PC-9 (cell line): ENCODE data around the gene MRM3. TPM values are rescaled to one million over a fixed set of nuclear protein-coding genes. Genes with fewer than 3 reads are reported as not detected.
"Not testable (repeated sequence)": the region's sequence is repeated elsewhere in the genome, so short reads cannot be mapped to it uniquely, and the experiment has no call there.

Source experiments
- BruUV-seq: library from RNA; stranded (reverse); fragments of 400-500 nt; replicated peaks from 2 replicates; lab custom pipeline; 2021; lab: Mats Ljungman, UMichigan
- CTCF ChIA-PET: fragments of 300-600 bp; sonication (Branson Sonifier 250); formaldehyde crosslinking; loops from one replicate; lab custom pipeline; 2022; ENCODE audit warnings: antibody characterized with exemption; lab: Charles Lee
- POLR2A ChIA-PET: fragments of 300-600 bp; sonication (Branson Sonifier 250); formaldehyde crosslinking; loops from one replicate; lab custom pipeline; 2022; ENCODE audit warnings: antibody characterized with exemption; ENCODE audit not compliant: unreplicated experiment; lab: Charles Lee
- DNase-seq, 2 experiments: peaks; one replicate each; pipeline versions ENCODE4 v3.0.0 to v3.0.0-alpha.2; 2015 to 2022; ENCODE audit warnings: mixed read lengths in 1 of 2
- H2AFZ ChIP-seq: fragments of 200-600 bp; sonication (generic); 2 replicates; pipeline ENCODE4 v1.8.1; 2017; ENCODE audit warnings: antibody characterized with exemption
- H3F3A ChIP-seq: fragments of 200-600 bp; sonication (generic); 2 replicates; pipeline ENCODE4 v1.8.1; 2017; ENCODE audit warnings: antibody characterized with exemption, mild to moderate bottlenecking, low read depth; ENCODE audit not compliant: insufficient read depth
- H3K27ac ChIP-seq: fragments of 200-600 bp; sonication (generic); 2 replicates; pipeline ENCODE4 v1.6.1; 2016; ENCODE audit warnings: mixed run types
- H3K27me3 ChIP-seq: fragments of 200-600 bp; sonication (generic); 2 replicates; pipeline ENCODE4 v1.6.1; 2016; ENCODE audit warnings: low read depth, mixed run types; ENCODE audit not compliant: insufficient read depth
- H3K36me3 ChIP-seq: fragments of 200-600 bp; sonication (generic); 2 replicates; pipeline ENCODE4 v1.6.1; 2016; ENCODE audit warnings: low read depth, mixed run types
- H3K4me1 ChIP-seq: fragments of 200-600 bp; sonication (generic); replicated peaks from 2 replicates; pipeline ENCODE4 v1.6.1; 2016; ENCODE audit warnings: mixed run types; ENCODE audit not compliant: insufficient read depth
- H3K4me2 ChIP-seq: fragments of 200-600 bp; sonication (generic); 2 replicates; pipeline ENCODE4 v1.6.1; 2017; ENCODE audit warnings: mixed run types
- H3K4me3 ChIP-seq: fragments of 200-600 bp; sonication (generic); 2 replicates; pipeline ENCODE4 v1.6.1; 2016; ENCODE audit warnings: mixed run types
- H3K79me2 ChIP-seq: fragments of 200-600 bp; sonication (generic); 2 replicates; pipeline ENCODE4 v1.6.1; 2017; ENCODE audit warnings: low read depth, mixed run types
- H3K9me2 ChIP-seq: fragments of 200-600 bp; sonication (generic); 2 replicates; pipeline ENCODE4 v1.8.1; 2017; ENCODE audit warnings: mild to moderate bottlenecking; ENCODE audit not compliant: insufficient read depth
- H3K9me3 ChIP-seq: fragments of 200-600 bp; sonication (generic); 2 replicates; pipeline ENCODE4 v1.8.1; 2016; ENCODE audit warnings: low read depth; ENCODE audit not compliant: insufficient read depth
- H4K20me1 ChIP-seq: fragments of 200-600 bp; sonication (generic); 2 replicates; pipeline ENCODE4 v1.8.1; 2017; ENCODE audit not compliant: insufficient read depth
- CTCF ChIP-seq: fragments of 200-600 bp; sonication (generic); conservative IDR thresholded peaks from 2 replicates; pipeline ENCODE4 v1.6.1; 2017; ENCODE audit warnings: mixed run types, antibody characterized with exemption, mild to moderate bottlenecking, moderate library complexity
- EZH2 ChIP-seq: fragments of 200-600 bp; sonication (generic); IDR thresholded peaks from 2 replicates; pipeline ENCODE4 v1.8.0; 2017; ENCODE audit warnings: antibody characterized with exemption, low read depth
- intact Hi-C: fragments of 100-400 bp; cut with micrococcal nuclease; formaldehyde crosslinking; loops from one replicate; pipeline ENCODE4 v1.10.0; 2022; ENCODE audit not compliant: unreplicated experiment
- total RNA-seq: library from RNA; stranded (reverse); gene quantifications from 2 replicates; pipeline ENCODE4 v1.2.3, GENCODE V29; 2021

Gene MRM3
- total RNA-seq, 1 experiment from 2014 or later, result 23.2 TPM

- Histone ChIP-seq H3F3A (peaks cover 22% of the 10 kb centered on the region), H3K9me3 (no peaks in the 10 kb centered on the region; the same call in 1 of the 2 replicates), H3K27ac (no peak overlapping the region), H3K79me2 (peaks cover 42% of the 10 kb centered on the region), H3K9me2 (no peaks in the 10 kb centered on the region), H3K4me2 (peak overlapping the region; percentile 89), H4K20me1 (peaks cover 6% of the 10 kb centered on the region; the same call in 1 of the 2 replicates), H3K4me3 (peak overlapping the region; percentile 74), H3K36me3 (peaks cover 12% of the 10 kb centered on the region; the same call in 1 of the 2 replicates), H3K27me3 (no peaks in the 10 kb centered on the region), H2AFZ (peak overlapping the region; percentile 100), H3K4me1 (peaks cover 18% of the 10 kb centered on the region)
- peak in 1 of 2 experiments; percentile 8 for DNase-seq
- CTCF ChIA-PET, result interaction anchor here (0.6 to 0.7 kb wide), 4 partner anchors 46 to 361 kb away, joined by 3 to 17 read pairs (median 10); partner anchors contain the start of gene TIMM22
- intact Hi-C loops, result loop anchor here (1.0 to 2.0 kb wide), 2 partner anchors 38 to 340 kb away; partner anchors contain the start of gene VPS53
- TF ChIP-seq CTCF (no peak), EZH2 (no peak)
- TSS peak; percentile 53 for BruUV-seq
- POLR2A ChIA-PET, result interaction anchor here (0.6 kb wide), 2 partner anchors 9 to 133 kb away, joined by 9 to 14 read pairs; no protein-coding TSS in a partner anchor
These were observed 29.4 kb upstream of the MRM3 start for GRCh38 chr17:752620-753219.

- peaks cover 6% of the 10 kb centered on the region; the same call in 1 of the 2 replicates for H3K36me3 ChIP-seq
- BruUV-seq, result no TSS peak
- no peak overlapping the region for H3K27ac ChIP-seq
- H4K20me1 ChIP-seq, result no peaks in the 10 kb centered on the region
- POLR2A ChIA-PET, result no interaction called here
- no peaks in the 10 kb centered on the region for H3K9me2 ChIP-seq
- no peaks in the 10 kb centered on the region for H3K27me3 ChIP-seq
- H3K4me1 ChIP-seq, result peaks cover 18% of the 10 kb centered on the region
- peaks cover 35% of the 10 kb centered on the region for H3K79me2 ChIP-seq
- intact Hi-C loops, result loop anchor here (2.0 kb wide), 1 partner anchor 39 kb away; the partner anchor contains the start of gene VPS53
- H3K9me3 ChIP-seq, result no peaks in the 10 kb centered on the region; the same call in 1 of the 2 replicates
- TF ChIP-seq EZH2, result no peak
- TF ChIP-seq CTCF, result no peak
- H2AFZ ChIP-seq, result no peak overlapping the region
- H3K4me3 ChIP-seq, result no peak overlapping the region
- CTCF ChIA-PET, result interaction anchor here (0.6 to 0.7 kb wide), 2 partner anchors 45 to 362 kb away, joined by 3 to 15 read pairs; no protein-coding TSS in a partner anchor
- no peak overlapping the region for H3K4me2 ChIP-seq
- no peak for DNase-seq
- peaks cover 22% of the 10 kb centered on the region for H3F3A ChIP-seq
These were observed 28.7 kb upstream of the MRM3 start for GRCh38 chr17:753418-753817.

- Histone ChIP-seq H3K36me3 (0 out of 2 replicates have a peak, but pooled peaks cover 14% of the 10 kb centered on the region), H3K79me2 (peaks cover 16% of the 10 kb centered on the region), H3F3A (peaks cover 27% of the 10 kb centered on the region), H3K4me1 (peaks cover 10% of the 10 kb centered on the region)
- H3K9me3 ChIP-seq, H4K20me1 ChIP-seq, H3K4me3 ChIP-seq, intact Hi-C loops, DNase-seq, H3K9me2 ChIP-seq, H2AFZ ChIP-seq, H3K27ac ChIP-seq, H3K27me3 ChIP-seq, CTCF ChIA-PET, BruUV-seq, H3K4me2 ChIP-seq: not testable (repeated sequence)
- POLR2A ChIA-PET, result interaction anchor here (0.7 kb wide), 1 partner anchor 22 kb away, joined by 11 read pairs; no protein-coding TSS in a partner anchor
These were observed 26.7 kb upstream of the MRM3 start for GRCh38 chr17:755319-755961.

- intact Hi-C loops, H3K79me2 ChIP-seq, H2AFZ ChIP-seq, H3K4me2 ChIP-seq, H4K20me1 ChIP-seq, DNase-seq, H3K4me3 ChIP-seq, H3K27me3 ChIP-seq, H3K4me1 ChIP-seq, CTCF ChIA-PET, H3K9me3 ChIP-seq, H3K9me2 ChIP-seq, H3K27ac ChIP-seq, BruUV-seq: not testable (repeated sequence)
- POLR2A ChIA-PET, result interaction anchor here (0.5 kb wide), 1 partner anchor 448 kb away, joined by 4 read pairs; no protein-coding TSS in a partner anchor
- H3K36me3 ChIP-seq, result 0 out of 2 replicates have a peak, but pooled peaks cover 16% of the 10 kb centered on the region
- peaks cover 30% of the 10 kb centered on the region for H3F3A ChIP-seq
These were observed 26.1 kb upstream of the MRM3 start for GRCh38 chr17:756010-756567.
